SHP77 (cell line): ENCODE results near the gene IL11.

Experiments
- DNase-seq, 2 experiments: peaks; one replicate each; lab custom pipeline; 2025; lab: John Stamatoyannopoulos, UW

IL11 gene

DNA sequence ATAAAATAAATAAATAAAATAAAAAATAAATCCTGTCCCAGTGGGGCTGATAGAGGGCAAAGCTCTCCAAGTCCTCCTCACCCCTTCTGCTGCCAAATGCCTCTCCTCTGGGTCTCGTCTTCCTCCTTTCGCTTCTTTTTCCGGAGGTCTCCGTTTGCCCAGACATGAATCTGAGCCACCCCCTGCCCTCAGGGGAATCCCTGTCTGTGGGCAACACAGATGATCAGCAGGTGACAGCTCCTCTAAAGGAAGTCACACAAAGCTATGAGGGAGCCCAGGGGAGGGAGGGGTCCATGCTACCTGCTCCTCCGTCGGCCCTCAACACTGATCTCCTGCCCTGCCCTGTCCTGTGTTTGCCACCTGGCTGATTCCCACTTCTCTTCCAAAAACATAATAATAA, 45.6 kb downstream of the IL11 start:
- DNase-seq, result no peak

GRCh38 chr19:55322204-55322885, 47.9 kb downstream of the IL11 start:
- DNase-seq, result no peak

DNA sequence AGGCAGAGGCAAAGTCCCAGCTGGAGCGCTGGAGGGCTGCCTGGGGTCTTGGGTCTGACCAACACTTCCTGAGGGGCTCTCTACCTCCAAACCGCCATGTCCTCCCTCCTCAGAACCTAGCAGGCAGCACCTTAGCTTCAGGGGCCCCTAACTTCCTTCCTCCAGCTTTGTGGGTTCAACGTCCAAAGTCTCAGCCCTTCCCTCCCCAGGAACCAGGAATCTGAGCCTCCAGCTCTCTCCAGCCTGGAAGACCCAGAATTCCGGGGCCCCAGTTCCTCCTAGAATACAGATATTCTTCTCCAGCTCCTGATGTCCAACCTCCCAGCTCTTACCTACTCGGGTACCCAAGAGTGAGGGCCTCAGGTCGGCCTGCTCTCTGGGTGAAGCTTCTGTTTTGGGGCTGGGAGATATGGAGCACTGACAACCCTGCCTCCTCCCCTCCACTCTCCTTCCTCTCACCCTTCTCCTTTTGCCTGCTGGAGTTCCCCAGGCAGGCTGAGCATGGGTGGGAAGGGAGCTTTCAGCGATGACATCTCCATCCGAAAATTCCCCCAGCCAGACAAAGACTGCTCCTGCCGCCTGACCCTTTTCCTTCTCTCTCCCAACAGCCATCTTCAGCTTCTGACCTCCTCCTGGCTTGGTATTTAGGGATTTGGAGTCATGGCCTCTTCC, 48.7 kb downstream of the IL11 start:
- DNase-seq, result no peak

DNA sequence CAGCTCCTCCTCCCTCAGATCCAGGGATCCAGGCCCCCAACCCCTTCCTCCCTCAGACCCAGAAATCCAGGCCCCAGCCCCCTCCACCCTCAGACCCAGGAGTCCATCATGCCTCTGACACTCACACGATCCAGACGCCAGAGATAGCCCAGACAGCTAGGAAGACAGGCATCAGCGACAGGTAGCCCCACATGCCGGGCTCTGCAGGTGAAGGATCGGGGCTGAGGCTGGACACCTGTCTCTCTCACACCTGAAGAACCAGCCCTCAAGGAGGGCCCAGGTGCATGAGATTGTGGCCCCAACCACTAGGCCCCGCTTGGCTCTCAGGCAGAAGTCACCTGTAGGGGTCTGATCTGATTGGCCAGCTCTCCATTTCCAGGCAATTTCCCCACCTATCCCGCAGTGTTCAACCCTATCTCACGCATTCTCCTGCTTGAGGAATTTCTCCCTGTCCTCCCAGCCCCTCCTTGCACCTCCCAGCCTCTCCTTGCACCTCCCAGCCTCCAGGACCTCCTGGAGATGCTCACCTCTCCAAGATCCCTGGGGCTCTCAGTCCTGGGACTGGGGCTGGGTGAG, 49.3 kb downstream of the IL11 start:
- no peak for DNase-seq

- peak in 1 of 2 experiments; percentile 30 for DNase-seq
These were observed 50.5 kb downstream of the IL11 start for GRCh38 chr19:55319785-55320184.

DNA sequence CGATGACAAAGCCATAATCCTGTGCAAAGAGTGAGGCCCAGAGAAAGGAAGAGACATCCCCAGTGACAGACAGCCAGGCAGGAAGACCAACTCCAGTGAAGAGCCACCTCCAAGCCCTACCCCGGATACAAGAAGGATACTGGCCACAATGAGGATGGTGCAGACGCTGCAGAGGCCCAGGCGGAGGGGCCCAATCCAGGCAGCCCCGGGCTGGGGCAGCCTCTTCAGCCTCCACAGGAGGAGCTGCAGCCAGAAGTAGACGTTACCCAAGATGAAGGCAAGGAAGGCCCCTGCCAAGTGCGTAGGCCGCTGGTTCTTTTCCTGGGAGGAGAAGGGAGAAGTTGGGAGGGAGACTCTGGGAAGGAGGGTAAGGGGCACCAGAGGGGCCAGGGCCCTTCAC, 53.6 kb downstream of the IL11 start:
- no peak for DNase-seq

- no peak for DNase-seq
These were observed 54.2 kb downstream of the IL11 start for GRCh38 chr19:55315956-55316525.

- DNase-seq, result no peak
These were observed 55.9 kb downstream of the IL11 start for GRCh38 chr19:55314396-55314795.
